Measurements from ENCODE around the gene TEAD1.
"Not testable (repeated sequence)": the region's sequence is repeated elsewhere in the genome, so short reads cannot be mapped to it uniquely, and the experiment has no call there.

Gene TEAD1

DNA sequence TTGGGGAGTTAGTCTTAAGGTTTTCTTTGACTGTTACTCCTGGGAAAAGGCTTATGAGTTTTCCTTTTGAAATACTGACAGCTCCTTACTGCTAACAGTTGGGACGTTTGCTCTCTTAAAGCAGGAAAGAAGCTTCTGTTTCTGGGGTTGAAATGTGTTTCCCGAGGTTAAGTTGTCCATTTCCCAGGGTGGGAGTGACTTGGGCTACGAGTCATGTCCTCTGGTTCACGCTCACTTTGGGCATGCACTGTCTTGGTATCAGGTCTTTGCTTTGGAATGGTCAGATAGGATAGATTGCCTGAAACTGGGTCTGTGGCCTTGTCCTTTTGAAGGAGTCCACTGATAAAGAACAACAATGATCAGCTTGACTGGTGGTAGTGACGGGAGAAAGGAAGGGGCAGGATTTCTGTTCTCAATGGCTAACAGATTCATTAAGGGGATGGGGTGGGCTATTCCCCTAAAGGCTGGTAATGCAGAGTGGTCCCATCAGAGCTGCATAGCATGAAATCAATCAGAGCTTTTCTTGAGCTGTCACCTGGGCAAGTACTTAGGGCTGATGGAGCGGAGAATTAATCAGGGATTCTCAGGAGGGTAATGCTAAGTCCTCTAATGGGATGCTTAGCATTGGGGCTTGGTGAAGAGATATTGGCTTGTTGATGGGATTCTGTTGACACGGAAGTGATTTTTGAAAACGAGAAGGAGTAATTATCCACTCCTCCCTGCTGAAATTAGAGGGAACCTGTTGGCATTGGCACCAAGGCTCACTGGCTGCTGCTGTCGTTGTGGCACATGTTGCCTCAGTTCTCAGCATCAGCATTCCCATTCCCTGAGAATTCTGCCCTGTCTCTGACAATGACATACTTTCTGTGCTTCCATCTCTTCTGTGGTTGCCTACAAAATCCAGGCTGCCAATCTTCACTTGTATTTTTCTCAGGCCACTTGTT lies 81.6 kb downstream of the TEAD1 start:
- no peak for DNase-seq (ENCODE audit: extremely low read depth, low read depth)
- TF ChIP-seq, protein P1, sequence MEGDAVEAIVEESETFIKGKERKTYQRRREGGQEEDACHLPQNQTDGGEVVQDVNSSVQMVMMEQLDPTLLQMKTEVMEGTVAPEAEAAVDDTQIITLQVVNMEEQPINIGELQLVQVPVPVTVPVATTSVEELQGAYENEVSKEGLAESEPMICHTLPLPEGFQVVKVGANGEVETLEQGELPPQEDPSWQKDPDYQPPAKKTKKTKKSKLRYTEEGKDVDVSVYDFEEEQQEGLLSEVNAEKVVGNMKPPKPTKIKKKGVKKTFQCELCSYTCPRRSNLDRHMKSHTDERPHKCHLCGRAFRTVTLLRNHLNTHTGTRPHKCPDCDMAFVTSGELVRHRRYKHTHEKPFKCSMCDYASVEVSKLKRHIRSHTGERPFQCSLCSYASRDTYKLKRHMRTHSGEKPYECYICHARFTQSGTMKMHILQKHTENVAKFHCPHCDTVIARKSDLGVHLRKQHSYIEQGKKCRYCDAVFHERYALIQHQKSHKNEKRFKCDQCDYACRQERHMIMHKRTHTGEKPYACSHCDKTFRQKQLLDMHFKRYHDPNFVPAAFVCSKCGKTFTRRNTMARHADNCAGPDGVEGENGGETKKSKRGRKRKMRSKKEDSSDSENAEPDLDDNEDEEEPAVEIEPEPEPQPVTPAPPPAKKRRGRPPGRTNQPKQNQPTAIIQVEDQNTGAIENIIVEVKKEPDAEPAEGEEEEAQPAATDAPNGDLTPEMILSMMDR (IDR thresholded peaks at IDR 0.05; ENCODE audit: low read depth, low read length): no peak

- TF ChIP-seq, protein P1 (IDR thresholded peaks at IDR 0.05; ENCODE audit: low read depth, low read length): no peak
- DNase-seq (ENCODE audit: extremely low read depth, low read depth): no peak
These were observed 82.2 kb downstream of the TEAD1 start for GRCh38 chr11:12756454-12756806.

DNA sequence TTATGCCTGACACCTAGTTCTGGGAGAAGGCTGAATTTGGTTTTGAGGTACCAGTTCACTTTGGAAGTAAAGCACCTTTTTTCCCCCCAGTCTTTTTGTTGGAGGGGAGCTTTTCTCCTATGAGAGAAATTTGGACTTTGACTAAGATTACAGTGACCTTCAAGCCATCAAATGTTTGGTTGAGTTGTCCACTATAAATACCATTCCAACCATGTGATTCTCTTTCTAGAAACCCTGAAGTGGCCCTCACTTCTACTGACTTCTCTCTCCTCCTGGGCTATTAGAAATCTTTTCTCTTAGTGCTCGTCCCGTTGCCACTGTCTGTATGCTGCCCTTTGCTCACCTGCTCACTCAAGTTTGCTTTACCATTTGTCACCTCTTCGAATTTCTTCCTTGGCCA lies 82.6 kb downstream of the TEAD1 start:
- no peak for DNase-seq (ENCODE audit: extremely low read depth, low read depth)
- TF ChIP-seq, protein P1 (IDR thresholded peaks at IDR 0.05; ENCODE audit: low read depth, low read length): no peak

DNA sequence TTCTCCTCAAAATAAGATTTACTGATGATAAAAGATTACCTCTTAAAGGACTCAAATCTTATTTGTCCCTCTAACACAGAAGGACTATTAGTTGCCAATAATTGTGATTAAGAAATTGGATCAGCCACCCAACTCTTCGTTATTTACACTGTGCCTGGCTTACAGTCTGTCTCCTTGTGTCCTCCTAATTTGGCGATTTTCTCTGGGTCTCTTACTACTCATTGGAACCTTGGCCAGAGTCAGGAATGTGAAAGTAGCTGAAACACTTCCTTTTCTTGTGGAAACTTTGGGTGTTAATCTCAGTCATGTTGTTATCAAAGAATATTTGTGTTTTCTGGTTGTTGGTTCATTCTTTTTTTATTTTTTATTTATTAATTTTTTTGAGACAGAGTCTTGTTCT lies 83.2 kb downstream of the TEAD1 start:
- DNase-seq (ENCODE audit: extremely low read depth, low read depth): no peak
- TF ChIP-seq, protein P1 (IDR thresholded peaks at IDR 0.05; ENCODE audit: low read depth, low read length): no peak

DNA sequence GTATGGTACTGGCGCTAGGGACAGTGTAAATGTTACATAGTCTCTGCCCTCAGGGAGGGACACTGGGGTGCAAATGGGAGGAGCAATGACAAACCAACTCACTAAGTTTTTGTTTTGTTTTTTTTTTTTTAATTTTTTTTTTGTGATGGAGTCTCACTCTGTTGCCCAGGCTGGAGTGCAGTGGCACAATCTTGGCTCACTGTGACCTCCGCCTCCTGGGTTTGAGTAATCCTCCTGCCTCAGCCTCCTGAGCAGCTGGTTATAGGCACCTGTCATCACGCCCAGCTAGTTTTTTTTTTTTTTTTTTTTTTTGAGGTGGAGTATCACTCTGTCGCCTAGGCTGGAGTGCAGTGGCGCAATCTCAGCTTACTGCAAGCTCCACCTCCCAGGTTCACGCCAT lies 83.9 kb downstream of the TEAD1 start:
- not testable (repeated sequence) for DNase-seq (ENCODE audit: extremely low read depth, low read depth)

DNA sequence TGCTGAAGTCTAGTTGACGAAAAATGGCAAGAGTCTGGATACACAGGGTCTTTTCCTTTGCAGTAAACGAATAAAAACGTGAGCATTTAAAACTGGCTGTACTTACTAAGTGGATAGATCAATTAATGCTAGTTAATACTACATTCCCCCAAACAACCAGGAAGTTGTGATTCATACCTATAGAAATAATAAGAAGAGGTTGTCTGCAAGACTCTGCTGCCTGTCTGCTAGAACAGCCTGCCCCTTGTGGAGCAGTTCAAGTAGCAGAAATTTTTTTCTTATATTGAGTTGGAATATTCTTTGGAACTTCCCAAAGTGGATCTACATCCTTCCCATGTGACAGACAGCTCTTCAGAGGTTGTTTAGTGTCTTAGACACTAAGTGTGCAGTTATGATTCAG lies 86.8 kb downstream of the TEAD1 start:
- TF ChIP-seq, protein P1 (IDR thresholded peaks at IDR 0.05; ENCODE audit: low read depth, low read length): peak; percentile 17
- DNase-seq (ENCODE audit: extremely low read depth, low read depth): no peak

- DNase-seq (ENCODE audit: extremely low read depth, low read depth): no peak
These were observed 88.1 kb downstream of the TEAD1 start for GRCh38 chr11:12762278-12762677.

More at GRCh38 chr11:12762278-12762677, 88.1 kb downstream of the TEAD1 start:
- TF ChIP-seq, protein P1 (IDR thresholded peaks at IDR 0.05; ENCODE audit: low read depth, low read length): no peak
